Brain microvascular endothelial cell (primary cell): Measurements from ENCODE around the gene NLN.
A peak's percentile ranks its signal among the peaks of the same experiment; 100 is the strongest.
"Not testable (repeated sequence)": the region's sequence is repeated elsewhere in the genome, so short reads cannot be mapped to it uniquely, and the experiment has no call there.

Experiments
- DNase-seq: peaks from one replicate; pipeline ENCODE4 v3.0.0-alpha.2; 2020
- H3K27ac ChIP-seq: fragments of 250-450 bp; sonication (Bioruptor Pico); 2 replicates; pipeline ENCODE4 v1.5.1; 2020; ENCODE audit warnings: mild to moderate bottlenecking, moderate library complexity
- H3K27me3 ChIP-seq: fragments of 250-450 bp; sonication (Bioruptor Pico); replicated peaks from 2 replicates; pipeline ENCODE4 v1.5.1; 2020; ENCODE audit warnings: mild to moderate bottlenecking
- H3K36me3 ChIP-seq: fragments of 250-450 bp; sonication (Bioruptor Pico); replicated peaks from 2 replicates; pipeline ENCODE4 v1.5.1; 2020; ENCODE audit warnings: mild to moderate bottlenecking
- H3K4me3 ChIP-seq: 2 replicates; pipeline ENCODE4 v1.5.1; 2011; ENCODE audit warnings: low read depth, mild to moderate bottlenecking, control low read depth, low read length, moderate library complexity
- CTCF ChIP-seq: IDR thresholded peaks from 2 replicates; pipeline ENCODE4 v1.5.1; 2011; ENCODE audit warnings: low read depth, mild to moderate bottlenecking, moderate library complexity, low read length, control low read depth, inconsistent platforms; ENCODE audit errors: missing control alignments
- in situ Hi-C: cut with HindIII; loops from 2 replicates; pipeline ENCODE4 v1.10.0; 2017; ENCODE audit warnings: low sequenced_read_pairs, low pct_ligation_motif_present

Gene NLN

DNA sequence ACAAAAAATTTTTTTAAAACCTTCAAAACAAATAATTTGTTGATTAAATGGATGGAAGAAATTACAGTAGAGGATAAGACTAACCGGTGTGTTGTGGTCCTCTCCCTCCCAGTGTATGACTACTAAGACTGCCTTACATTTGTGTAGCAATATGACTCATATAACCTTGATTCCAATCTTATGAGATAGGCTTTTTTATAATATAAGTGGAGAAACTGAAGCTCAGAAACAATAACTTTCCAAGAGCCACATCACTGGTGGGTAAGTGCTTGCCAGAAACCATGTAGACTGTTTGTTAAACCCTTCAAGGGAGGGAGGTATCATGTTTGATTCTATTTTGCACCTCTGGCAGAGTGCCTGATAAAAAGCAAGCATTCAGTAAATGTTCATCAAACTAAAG lies 47.5 kb downstream of the NLN start:
- in situ Hi-C loops: no loop called here
- Histone ChIP-seq H3K4me3 (no peak overlapping the region), H3K27ac (peak overlapping the region; percentile 40), H3K36me3 (no peaks in the 10 kb centered on the region), H3K27me3 (no peaks in the 10 kb centered on the region)
- no peak for TF ChIP-seq CTCF
- DNase-seq: peak; percentile 59

DNA sequence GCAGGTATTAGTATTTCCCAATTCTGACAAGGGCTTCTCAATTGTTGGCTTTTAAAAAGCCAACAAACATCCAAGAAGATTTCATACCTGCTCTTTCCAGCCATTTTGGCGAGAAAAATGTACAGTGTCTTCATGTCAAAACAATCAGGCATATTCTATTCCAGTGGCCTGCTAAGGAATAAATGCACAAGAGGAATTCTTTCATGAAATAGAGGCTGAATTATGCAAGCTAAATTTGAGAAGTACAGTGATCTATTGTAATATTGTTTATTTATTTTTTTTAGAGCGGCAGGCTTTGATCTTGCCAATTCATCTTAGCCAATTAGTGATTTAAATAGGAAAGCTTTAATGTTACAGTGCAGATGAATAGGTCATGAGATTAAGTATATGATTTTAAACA lies 49.3 kb downstream of the NLN start:
- H3K36me3 ChIP-seq: no peaks in the 10 kb centered on the region
- no peak overlapping the region for H3K27ac ChIP-seq
- no peak overlapping the region for H3K4me3 ChIP-seq
- TF ChIP-seq CTCF: no peak
- in situ Hi-C loops: no loop called here
- no peaks in the 10 kb centered on the region for H3K27me3 ChIP-seq
- no peak for DNase-seq

DNA sequence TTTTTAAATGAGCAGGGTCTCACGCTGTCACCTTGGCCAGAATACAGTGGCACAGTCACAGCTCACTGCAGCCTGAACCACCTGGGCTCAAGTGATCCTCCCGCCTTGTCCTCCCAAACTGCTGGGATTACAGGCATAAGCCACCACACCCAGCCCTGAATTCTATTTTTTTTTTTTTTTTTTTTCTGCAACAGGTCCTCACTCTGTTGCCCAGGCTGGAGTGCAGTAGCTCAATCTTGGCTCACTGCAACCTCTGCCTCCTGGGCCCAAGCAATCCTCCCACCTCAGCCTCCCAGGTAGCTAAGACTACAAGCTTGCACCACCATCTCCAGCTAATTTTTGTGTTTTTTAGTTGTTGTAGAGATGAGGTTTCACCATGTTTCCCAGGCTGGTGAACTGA lies 51.0 kb downstream of the NLN start:
- H3K27me3 ChIP-seq, H3K27ac ChIP-seq, in situ Hi-C loops, H3K4me3 ChIP-seq, H3K36me3 ChIP-seq, DNase-seq: not testable (repeated sequence)

- peak; percentile 57 for DNase-seq
- Histone ChIP-seq H3K36me3 (no peaks in the 10 kb centered on the region), H3K27me3 (no peaks in the 10 kb centered on the region), H3K4me3 (no peak overlapping the region), H3K27ac (no peak overlapping the region)
- in situ Hi-C loops: no loop called here
- TF ChIP-seq CTCF: no peak
Observed at GRCh38 chr5:65774346-65774745, 52.3 kb downstream of the NLN start.

- Histone ChIP-seq H3K4me3 (no peak overlapping the region), H3K36me3 (no peaks in the 10 kb centered on the region), H3K27ac (no peak overlapping the region), H3K27me3 (no peaks in the 10 kb centered on the region)
- in situ Hi-C loops: no loop called here
- no peak for TF ChIP-seq CTCF
- no peak for DNase-seq
Observed at GRCh38 chr5:65775476-65775875, 53.5 kb downstream of the NLN start.

DNA sequence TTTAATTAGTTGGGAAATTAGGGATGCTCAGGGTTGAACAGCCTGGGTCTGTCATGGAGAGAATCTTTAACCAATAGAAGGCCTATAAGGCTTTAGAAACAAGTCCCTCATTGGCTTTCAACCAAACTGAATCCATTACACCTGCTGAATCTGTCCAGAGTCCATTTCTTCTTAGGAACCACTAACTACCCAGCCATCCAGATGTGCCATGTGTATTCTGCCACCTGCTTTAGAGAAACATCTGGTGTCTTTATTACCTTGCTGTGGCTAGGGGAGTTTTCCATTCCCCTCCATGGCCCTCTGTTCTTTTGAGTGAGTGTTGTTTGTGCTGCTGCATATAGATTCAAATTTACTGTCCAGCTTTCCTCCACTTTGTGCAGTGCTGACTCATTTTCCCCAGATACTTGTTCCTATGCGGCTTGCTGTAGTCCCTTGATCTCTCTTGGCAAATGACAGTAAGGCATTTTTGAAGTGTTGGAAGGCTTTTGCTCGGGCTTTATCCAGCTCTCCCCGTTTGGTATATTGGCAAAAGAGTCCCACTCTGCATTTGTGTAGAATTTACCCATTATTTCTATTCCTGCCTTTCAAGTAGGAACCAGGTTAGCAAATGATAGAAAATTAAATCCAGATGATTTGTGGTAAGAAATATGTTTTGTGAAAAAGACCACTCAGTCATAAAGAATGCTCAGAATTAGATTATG lies 54.6 kb downstream of the NLN start:
- Histone ChIP-seq H3K4me3 (no peak overlapping the region), H3K27ac (no peak overlapping the region), H3K27me3 (no peaks in the 10 kb centered on the region), H3K36me3 (peaks cover 4% of the 10 kb centered on the region)
- no peak for TF ChIP-seq CTCF
- in situ Hi-C loops: no loop called here
- DNase-seq: peak; percentile 16
